Ishikawa (cell line): ENCODE results near the gene PPP1CC.

ENCODE experiments used
- CEBPB ChIP-seq: IDR thresholded peaks from 2 replicates; pipeline ENCODE4 v1.6.1; 2012
- CREB1 ChIP-seq: IDR thresholded peaks from 2 replicates; pipeline ENCODE4 v1.6.1; 2012; ENCODE audit warnings: low read depth
- EP300 ChIP-seq: IDR thresholded peaks from 2 replicates; pipeline ENCODE4 v1.6.1; 2012; ENCODE audit warnings: borderline replicate concordance
- FOXM1 ChIP-seq: IDR thresholded peaks from 2 replicates; pipeline ENCODE4 v1.6.1; 2012; ENCODE audit warnings: low read depth, borderline replicate concordance
- NFIC ChIP-seq: IDR thresholded peaks from 2 replicates; pipeline ENCODE4 v1.6.1; 2012
- RAD21 ChIP-seq: IDR thresholded peaks from 2 replicates; pipeline ENCODE4 v1.6.1; 2012; ENCODE audit warnings: low read depth
- TAF1 ChIP-seq: IDR thresholded peaks from 2 replicates; pipeline ENCODE4 v1.6.1; 2012; ENCODE audit warnings: low read depth, mild to moderate bottlenecking
- YY1 ChIP-seq: IDR thresholded peaks from 2 replicates; pipeline ENCODE4 v1.6.1; 2012; ENCODE audit warnings: low read depth
- ZBTB7A ChIP-seq: IDR thresholded peaks from 2 replicates; pipeline ENCODE4 v1.6.1; 2012; ENCODE audit warnings: low read depth
- TF ChIP-seq, protein P1 (sequence below): IDR thresholded peaks from 2 replicates; pipeline ENCODE4 v1.6.1; 2012
- TF ChIP-seq, protein P2 (sequence below): IDR thresholded peaks from 2 replicates; pipeline ENCODE4 v1.6.1; 2012; ENCODE audit warnings: low read depth, mild to moderate bottlenecking
- TF ChIP-seq, protein P3 (sequence below): IDR thresholded peaks from 2 replicates; pipeline ENCODE4 v1.6.1; 2012

DNA sequence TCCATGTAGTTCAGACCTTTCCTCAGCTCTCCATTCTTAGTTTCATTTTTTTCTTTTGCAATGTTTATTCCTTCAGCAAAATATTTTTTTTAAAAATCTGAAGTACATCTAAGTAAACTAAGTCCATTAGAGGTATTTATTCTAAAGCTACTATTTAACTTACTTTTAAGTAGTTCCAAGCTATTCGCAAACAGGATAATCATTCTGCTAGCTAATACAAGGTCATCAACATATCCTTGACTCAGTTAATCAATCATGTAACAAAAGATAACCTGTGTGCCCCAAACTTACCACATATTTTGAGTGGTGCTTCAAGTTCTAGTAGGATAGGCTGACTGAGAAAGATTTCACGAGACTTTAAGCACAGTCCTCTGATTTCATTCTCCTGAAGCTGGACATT is 11.2 kb downstream of the PPP1CC start:
- TF ChIP-seq, protein P1, sequence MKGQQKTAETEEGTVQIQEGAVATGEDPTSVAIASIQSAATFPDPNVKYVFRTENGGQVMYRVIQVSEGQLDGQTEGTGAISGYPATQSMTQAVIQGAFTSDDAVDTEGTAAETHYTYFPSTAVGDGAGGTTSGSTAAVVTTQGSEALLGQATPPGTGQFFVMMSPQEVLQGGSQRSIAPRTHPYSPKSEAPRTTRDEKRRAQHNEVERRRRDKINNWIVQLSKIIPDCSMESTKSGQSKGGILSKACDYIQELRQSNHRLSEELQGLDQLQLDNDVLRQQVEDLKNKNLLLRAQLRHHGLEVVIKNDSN: no peak
- no peak for TF ChIP-seq TAF1
- TF ChIP-seq, protein P2, sequence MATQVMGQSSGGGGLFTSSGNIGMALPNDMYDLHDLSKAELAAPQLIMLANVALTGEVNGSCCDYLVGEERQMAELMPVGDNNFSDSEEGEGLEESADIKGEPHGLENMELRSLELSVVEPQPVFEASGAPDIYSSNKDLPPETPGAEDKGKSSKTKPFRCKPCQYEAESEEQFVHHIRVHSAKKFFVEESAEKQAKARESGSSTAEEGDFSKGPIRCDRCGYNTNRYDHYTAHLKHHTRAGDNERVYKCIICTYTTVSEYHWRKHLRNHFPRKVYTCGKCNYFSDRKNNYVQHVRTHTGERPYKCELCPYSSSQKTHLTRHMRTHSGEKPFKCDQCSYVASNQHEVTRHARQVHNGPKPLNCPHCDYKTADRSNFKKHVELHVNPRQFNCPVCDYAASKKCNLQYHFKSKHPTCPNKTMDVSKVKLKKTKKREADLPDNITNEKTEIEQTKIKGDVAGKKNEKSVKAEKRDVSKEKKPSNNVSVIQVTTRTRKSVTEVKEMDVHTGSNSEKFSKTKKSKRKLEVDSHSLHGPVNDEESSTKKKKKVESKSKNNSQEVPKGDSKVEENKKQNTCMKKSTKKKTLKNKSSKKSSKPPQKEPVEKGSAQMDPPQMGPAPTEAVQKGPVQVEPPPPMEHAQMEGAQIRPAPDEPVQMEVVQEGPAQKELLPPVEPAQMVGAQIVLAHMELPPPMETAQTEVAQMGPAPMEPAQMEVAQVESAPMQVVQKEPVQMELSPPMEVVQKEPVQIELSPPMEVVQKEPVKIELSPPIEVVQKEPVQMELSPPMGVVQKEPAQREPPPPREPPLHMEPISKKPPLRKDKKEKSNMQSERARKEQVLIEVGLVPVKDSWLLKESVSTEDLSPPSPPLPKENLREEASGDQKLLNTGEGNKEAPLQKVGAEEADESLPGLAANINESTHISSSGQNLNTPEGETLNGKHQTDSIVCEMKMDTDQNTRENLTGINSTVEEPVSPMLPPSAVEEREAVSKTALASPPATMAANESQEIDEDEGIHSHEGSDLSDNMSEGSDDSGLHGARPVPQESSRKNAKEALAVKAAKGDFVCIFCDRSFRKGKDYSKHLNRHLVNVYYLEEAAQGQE: no peak
- no peak for TF ChIP-seq EP300
- TF ChIP-seq YY1: no peak
- TF ChIP-seq, protein P3, sequence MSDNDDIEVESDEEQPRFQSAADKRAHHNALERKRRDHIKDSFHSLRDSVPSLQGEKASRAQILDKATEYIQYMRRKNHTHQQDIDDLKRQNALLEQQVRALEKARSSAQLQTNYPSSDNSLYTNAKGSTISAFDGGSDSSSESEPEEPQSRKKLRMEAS: no peak
- no peak for TF ChIP-seq NFIC
- TF ChIP-seq RAD21: no peak
- no peak for TF ChIP-seq CEBPB
- no peak for TF ChIP-seq CREB1
- no peak for TF ChIP-seq FOXM1
- no peak for TF ChIP-seq ZBTB7A
